HG03280 (cell line): ENCODE results near the gene USP15.

Source experiments
- ATAC-seq: cut with Tn5 transposase; IDR thresholded peaks from one replicate; pipeline ENCODE4 v1.9.1; 2021; ENCODE audit warnings: mild to moderate bottlenecking, moderate library complexity; ENCODE audit not compliant: unreplicated experiment

The USP15 gene

DNA sequence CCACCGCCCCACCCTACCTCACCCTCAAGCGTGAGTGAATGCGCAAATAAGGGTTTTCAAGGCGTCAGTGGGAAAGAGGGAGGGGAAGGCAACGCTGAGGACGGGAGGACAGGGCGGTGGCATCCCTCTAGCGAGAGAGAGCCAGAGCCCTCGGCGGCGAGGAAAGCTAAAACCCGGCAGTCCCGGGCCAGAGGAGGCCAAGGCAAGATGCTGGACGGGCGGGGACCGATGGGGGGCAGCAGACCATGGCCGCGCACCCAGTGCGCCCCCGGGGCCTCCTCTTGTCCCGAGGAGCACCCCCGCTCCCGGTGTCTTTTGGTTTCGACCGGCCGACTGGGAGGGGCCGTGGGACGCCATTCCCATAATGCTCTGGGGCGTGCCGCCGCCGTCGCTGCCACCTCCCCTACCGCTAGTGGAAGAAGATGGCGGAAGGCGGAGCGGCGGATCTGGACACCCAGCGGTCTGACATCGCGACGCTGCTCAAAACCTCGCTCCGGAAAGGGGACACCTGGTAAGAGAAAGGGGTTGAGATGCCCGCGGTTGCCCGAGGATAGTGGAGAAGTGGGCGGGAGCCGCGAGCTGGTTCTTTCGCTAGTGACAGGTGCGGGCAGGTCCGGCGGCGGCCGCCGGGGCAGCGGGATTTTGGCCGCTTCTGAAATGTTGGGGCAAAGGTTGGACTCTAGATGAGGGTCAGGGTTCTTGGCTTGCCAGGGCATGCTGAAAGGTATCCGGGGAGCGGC lies at the start of gene USP15:
TSS of gene USP15 (plus strand) at position 412 of the 740 bp plus-strand sequence. CDS start at position 423, 11 bp downstream.
- peak; percentile 79 for ATAC-seq

DNA sequence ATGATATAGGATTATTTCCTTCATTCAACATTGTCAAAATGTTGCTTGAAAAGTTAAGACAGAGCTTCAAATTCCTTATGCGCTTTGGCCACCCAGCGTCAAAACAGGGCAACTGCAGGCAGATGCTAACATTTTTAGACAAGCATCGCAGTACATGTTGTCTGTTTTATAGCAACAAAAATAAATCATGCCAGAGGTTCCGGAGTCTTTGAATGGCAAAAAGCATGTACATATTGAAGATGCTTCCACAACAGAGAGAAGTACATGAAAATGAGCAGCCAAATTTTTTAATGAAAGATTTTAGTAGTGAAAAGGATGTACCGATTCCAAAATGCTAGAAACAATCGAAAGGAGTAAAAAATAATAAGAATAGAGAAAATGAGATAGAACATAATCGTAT lies 49.8 kb upstream of the USP15 start:
- ATAC-seq: no peak

DNA sequence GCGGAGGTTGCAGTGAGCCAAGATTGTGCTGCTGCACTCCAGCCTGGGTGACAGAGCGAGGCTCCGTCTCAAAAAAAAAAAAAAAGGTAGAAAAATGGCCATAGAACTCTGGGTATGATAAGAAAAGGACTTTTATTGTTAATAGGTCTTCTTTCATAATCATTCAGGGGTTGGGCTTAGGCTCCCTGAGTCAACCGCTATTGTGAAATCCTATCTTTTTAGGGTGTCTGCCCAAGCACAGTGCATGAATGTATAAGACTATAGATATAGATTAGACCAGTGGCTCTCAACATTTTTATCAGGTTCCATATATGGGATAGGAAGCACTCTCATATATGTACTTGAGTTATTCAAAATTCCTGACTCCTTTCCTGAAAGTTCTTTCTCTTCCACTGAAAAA lies 48.7 kb upstream of the USP15 start:
- ATAC-seq: no peak

DNA sequence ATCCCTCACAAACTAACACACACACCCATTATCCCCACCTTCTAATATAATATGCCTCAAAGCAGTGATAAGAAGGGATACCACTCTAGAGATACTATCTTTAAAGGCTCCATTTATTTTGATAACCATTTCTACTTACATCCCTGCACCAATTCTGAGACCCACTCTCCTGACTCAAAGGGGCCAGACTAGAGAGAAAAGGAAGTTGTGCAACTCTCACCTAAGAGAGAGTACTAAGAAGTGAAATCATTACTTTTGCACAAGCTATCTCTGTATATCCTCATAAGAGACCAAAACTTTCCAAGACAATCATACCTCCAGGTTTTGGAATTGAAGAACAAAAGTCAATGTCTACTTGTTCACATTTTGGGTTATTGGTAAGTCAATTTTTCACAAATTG lies 45.4 kb upstream of the USP15 start:
- no peak for ATAC-seq

DNA sequence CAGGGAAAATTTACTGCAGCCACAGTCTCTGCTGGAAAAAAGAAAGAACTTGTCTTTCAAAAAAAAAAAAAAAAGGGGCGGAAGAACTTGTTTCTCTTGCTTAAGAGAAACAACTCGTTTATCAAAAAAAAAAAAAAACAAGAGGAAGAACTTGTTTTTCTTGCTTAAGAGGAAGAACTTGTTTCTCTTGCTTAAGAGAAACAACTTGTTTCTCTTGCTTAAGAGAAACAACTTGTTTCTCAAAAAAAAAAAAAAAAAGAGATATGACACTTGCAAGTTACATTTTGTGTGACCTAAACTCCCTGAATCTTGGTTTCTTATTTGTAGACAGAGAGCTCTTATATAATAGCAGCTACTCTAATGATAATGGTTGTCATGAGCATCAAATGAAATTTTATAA lies 44.7 kb upstream of the USP15 start:
- no peak for ATAC-seq

DNA sequence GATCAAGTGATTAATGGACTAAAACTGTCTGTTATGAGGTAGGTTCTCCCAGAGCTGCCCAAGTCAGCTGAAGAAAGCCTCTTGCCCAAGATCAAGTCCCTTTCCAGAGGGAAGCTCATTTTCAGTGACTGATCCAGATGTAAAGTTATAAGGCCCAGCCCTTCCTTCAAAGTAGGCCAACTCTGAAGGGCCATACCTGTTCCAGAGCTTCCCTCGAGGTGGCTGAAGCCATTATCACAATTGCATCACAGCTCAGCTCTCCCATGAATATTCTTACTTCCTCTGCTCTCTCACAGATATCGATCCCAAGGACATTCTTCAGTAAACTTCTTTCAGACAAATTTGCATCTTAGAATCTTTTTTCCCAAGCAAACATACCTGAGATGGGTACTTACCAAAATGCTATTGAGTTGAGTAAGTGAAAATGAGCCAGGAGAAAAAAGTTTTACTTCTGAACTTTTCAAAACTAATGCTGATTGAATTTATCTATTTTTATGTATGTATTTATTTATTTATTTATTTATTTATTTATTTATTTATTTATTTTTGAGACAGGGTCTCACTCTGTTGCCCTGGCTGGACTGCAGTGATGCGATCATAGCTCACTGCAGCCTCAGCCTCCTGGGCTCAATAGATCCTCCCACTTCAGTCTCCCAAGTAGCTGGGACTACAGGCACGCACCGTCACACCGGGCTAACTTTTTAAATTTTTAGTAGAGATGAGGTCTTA lies 42.6 kb upstream of the USP15 start:
- ATAC-seq: no peak

DNA sequence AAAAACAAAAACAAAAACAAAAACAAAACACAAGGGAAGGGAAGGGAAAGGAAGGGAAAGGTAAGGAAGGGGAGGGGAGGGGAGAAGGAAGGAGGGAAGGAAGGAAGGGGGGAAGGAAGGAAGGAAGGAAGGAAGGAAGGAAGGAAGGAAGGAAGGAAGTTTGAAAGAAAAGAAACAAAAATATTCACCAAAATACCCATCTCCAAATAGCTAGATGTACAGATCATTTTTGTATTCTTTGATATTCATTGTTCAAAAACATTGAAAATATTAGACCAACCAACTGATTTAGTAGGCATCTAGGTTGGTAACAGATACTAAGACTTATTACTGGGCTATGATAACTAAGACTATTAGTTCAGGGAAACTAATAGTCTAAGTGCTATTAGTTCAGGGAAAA lies 39.1 kb upstream of the USP15 start:
- ATAC-seq: no peak

DNA sequence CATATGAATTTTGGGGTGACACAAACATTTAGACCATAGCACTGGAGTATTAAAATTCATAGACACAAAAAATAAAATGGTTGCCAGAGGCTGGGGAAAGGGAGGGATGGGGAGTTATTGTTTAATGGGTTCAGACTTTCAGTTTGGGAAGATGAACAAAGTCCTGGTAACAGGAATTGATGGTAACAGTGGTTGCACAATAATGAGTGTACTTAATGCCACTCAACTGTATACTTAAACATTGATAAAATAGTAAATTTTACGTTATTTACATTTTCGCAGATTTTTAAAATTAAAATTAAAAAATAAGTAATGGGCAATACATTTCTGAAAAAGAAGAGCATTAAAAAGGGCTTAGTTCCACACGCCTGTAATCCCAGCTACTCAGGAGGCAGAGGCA lies 35.6 kb upstream of the USP15 start:
- no peak for ATAC-seq

DNA sequence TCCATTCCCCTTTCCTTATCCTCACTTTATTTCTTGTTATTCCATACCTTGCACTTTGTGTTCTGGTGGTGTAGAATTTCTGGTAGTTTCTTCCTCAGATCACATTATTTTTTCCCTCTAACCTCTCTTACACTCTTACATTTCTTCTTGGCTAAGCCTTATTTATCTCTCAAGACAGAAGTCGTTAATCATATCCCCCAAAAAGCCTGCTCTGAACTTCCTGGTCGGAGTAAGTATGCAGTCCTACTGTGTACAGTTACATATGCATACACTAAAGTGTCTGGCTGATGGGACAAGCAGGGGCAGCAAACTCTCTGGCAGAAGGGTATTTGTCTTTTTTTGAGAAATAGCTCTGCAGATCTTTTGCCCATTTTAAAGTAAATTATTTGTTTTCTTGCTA lies 33.1 kb upstream of the USP15 start:
- no peak for ATAC-seq

DNA sequence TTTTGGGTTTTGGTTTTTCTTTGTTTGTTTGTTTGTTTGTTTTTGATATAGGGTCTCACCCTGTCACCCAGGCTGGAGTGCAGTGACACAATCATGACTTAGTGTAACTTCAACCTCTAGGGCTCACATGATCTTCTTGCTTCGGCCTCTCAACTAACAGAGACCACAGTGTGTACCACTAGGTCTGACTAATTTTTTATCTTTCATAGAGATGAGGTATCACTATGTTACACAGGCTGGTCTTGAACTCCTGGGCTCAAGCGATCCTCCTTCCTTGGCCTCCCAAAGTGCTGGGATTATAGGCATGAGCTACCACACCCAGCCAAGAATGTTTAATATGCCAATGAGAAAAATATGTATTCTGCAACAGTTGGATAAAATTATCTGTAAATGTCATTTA lies 29.6 kb upstream of the USP15 start:
- no peak for ATAC-seq

DNA sequence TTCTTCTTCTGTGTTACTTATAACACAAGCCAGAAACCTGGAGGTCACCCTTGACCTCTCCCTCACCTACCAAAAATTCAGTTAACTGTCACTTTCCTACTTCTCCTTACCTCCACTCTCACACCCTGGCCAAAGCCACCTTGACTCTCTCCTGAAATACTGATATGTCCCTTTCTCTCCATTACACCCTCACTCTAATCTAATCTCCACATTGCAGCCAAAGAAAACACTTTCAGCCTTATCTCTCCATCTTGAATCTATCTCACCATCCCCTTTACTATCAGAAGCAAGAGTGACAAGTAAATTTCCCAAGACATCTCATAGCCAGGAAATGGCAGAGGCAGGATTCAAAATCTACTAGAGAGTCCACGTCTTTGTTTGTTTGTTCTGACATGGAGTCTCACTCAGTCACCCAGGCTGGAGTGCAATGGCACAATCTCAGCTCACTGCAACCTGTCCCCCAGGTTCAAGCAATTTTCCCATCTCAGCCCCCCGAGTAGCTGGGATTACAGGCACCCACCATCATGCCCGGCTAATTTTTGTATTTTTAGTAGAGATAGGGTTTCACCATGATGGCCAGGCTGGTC lies 28.0 kb upstream of the USP15 start:
- ATAC-seq: no peak

DNA sequence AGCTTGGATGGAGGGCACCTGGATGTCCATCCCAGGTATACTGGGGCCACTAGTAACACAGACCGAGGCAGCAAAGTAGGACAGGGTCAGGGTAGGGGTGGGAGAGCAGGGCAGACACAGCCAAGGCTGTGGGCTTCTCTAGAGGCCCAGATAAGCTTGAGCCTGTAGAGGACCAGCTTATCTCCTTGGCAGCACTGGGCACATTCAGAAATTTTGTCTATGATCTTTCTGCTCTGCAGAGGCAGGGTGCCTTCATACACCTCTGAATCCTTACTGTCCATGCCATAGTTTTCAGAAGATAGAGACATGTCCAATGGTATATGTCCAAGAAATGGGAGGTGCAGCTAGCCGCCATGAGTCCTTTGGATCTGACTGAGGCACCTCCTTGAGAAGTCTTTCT lies 26.4 kb upstream of the USP15 start:
- ATAC-seq: no peak

DNA sequence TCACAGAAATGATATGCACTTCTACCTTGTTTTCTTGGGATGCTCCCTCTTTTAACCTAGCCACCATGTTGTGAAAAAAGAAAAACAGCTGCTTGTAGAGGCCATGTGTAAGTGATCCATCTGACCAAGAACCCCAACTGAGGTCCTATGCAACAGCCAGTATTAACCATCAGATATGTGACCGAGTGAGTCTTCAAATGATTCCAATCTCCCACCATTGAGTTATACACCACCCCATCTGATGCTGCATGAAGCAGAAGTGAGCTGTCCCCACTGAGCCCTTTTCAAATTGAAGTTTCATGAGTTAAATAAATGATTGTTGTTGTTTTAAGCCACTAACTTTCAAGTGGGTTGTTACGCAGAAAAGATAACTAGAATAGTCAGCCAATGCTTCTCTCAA lies 20.6 kb upstream of the USP15 start:
- no peak for ATAC-seq

DNA sequence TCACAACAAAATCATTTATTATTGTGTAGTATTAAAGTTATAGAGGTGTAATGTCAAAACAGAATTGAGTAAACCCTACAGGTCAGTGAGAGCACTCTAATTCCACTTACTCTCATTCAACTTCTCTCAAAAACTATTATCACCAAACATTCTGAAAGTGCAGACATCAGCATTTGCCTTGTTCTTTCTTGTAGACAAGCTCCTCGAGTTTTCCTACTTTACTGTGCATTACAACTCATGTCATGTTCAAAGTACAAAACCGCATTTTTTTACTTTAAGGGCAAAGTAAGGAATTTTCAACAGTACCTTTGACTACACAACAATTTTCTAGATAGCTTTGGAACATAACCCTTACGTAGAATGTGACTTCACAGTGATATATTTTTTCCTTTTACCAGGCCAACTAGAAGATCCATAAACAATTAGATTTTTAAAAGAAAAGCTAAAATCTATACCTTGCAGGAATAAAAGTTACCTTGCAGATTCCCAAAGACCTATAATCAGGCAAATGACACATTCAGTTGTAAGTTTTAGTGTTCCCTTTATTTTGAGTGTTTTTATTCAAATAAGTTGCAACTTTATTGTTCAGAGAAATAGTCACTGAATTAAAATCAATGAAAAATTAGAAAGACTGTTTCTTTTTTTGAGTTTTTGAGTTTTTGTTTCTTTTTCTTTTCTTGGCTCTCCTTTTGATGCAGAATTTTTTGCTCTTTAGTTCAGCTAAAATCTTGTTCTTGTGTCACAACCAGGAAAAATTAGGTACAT lies 12.7 kb upstream of the USP15 start:
- ATAC-seq: no peak

DNA sequence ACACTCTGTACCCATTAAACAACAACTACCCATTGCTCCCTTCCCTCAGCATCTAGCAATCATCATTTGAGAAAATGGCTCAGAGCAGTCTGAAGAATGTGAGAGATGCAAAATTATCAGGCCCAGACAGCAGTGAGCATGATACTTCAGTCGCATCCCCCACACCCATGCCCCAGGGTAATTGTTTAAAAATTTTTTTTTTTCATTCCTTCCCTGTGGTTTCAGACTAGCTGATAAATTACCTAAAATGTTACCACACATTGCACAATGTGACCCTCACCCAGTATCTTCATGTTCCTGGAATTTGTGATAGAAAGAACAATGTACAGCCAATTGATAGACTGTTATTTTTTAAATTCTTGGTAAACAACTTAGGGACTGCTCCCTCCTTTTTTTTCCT lies 11.3 kb upstream of the USP15 start:
- ATAC-seq: no peak

DNA sequence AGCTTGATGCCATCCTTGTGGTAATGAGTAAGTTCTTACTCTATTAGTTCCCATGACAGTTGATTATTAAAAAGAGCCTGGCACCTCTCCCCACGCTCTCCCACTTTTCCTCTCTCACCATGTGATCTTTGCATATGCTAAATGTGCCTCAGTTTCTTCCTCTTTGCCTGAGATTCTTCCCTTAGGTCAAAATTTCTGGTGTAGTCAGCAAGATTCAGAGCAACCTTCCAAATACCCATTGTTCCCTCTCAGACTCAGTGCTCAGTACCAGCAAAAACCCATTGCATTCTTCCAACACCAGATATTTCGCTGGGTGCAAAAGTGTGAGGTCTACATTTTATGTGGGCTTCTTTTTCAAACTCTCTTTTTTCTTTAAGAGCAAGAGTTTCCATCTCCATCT lies 10.8 kb upstream of the USP15 start:
- ATAC-seq: no peak

DNA sequence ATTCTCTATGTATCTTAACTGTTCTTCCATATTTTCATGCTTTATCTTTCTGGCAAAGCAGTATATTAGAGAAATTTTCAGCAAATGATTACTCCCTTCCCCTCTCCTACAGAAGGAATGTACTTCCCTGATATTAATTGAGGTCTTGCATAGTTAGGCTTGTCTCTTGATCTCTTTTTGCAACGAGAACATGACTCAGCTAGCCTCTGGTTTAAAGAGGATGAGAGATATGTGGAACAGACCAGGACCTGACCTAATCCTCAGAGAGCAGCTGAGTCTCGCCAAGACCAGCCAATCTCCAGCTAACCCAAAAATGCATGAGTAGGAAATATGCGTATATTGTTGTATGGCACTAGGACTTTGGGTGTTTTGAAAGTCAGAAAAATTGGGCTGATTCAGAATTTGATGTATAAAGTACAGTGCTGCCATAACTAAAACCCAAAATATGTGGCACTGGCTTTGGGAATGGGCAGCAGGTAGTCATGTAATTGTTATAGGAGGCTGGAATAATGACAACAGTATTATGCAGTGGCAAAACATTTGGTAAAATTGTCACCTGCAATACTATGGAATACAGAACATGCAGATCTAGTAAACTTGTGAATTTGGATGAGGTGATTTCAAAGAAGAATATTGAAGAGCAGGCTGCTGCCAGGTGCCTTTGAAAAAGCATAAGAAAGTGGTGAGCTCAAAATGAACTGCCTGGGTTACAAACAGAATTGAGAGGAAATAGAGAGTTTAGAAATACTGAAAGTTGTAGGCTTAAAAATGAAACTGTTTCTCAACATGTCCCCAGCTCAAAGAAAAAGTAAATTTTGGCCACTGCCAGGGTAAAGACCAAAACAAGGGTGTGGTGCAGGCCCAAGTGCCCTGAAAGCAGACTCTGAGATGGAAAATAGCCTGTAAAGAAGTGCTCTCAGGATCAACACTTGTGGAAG lies 9.3 kb upstream of the USP15 start:
- peak; percentile 86 for ATAC-seq

DNA sequence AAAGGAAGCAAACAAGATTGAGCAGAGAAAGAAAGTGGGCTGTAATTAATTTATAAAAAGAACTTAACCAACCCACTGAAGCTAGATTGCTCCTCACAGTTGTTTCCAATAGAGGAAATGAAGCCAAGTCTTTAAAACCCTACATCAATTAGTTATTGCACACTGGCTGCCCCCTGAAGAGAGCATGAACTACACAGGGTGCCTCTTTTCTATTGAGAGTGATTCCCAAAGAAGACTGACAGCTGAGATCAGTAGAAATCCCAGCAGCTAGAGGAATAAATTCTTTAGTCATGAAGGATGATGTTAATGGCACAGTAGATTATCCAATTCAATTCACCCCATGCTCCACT lies 8.6 kb upstream of the USP15 start:
- peak; percentile 28 for ATAC-seq

DNA sequence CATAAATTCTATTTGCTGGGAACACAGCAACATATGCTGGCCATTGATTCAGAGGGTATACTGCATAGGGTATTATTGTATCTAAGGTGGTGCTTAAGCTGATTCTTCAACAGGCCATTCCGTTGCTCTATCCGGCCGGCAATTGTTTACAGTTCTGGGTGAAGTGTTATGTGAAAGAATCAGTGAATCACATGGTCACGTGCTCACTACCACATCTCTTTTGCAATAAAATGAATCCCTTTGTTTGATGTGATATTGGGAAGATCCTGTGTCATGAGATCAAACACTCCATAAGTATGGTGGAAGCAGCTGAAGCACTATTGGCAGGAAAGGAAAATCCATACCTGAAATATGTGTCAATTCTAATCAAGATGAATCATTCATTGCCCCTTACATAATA lies 7.6 kb upstream of the USP15 start:
- no peak for ATAC-seq

DNA sequence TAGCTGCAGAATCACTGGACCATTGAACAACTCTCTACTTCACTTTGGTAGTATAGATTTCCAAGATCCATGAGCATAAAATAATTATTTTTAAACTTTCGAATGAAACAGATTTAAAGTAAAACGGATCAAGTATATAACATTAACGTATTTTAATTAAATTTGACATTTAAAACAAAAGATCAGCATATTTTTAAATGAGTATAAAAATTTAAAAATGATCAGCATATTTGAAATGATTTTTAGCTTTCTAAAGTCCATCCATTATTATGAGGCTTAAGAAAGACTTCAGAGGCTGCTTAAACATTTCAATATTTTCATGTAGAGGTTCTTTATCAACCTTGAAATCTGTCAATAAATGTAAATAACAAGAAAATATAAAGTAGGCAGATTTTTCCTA lies 5.2 kb upstream of the USP15 start:
- ATAC-seq: no peak
